ENCODE results near the gene FOXI1. TPM values are rescaled to one million over a fixed set of nuclear protein-coding genes. Genes with fewer than 3 reads are reported as not detected.
"Not testable (repeated sequence)": the region's sequence is repeated elsewhere in the genome, so short reads cannot be mapped to it uniquely, and the experiment has no call there.

FOXI1 gene
- total RNA-seq, 2 donors from 2014 or later = not detected

- no peak for DNase-seq (ENCODE audit: low spot score in 2 of 2)
- no peaks in the 10 kb centered on the region for H3K9me3 Mint-ChIP-seq
- no peak for ATAC-seq
- peak overlapping the region in 1 of 2 donors; percentile 33 for H3K27ac Mint-ChIP-seq
- H3K36me3 Mint-ChIP-seq = peaks cover 23 to 36% of the 10 kb centered on the region in 2 donors
Observed at GRCh38 chr5:170080786-170081445, 24.8 kb upstream of the FOXI1 start.

DNA sequence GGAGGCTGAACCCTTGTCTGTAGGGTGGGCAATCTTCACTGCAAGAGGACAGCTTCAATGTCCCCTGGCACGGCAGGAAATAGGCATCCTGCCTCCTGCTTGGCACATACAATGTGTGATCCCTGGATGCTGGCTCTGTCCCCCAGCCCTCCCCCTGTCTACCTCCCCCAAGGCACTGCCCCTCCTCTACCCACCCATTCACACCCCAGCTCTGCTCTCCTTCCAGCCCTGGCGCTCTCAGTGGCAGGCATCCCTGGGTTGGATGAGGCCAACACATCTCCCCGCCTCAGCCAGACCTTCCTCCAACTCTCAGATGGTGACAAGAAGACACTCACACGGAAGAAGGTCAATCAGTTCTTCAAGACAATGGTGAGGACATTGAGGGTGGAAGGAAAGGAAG is 24.1 kb upstream of the FOXI1 start:
- ATAC-seq = no peak
- DNase-seq (ENCODE audit: low spot score in 2 of 2) = no peak
- Mint-ChIP-seq H3K36me3 (peaks cover 25 to 36% of the 10 kb centered on the region in 2 donors), H3K9me3 (no peaks in the 10 kb centered on the region), H3K27ac (no peak overlapping the region)

GRCh38 chr5:170082701-170083100 is 23.0 kb upstream of the FOXI1 start:
- H3K36me3 Mint-ChIP-seq = peaks cover 27 to 34% of the 10 kb centered on the region in 2 donors
- DNase-seq (ENCODE audit: low spot score in 2 of 2) (no peak), ATAC-seq (no peak)
- no peaks in the 10 kb centered on the region for H3K9me3 Mint-ChIP-seq
- H3K27ac Mint-ChIP-seq = no peak overlapping the region

GRCh38 chr5:170087168-170087817 is 18.4 kb upstream of the FOXI1 start:
- Mint-ChIP-seq H3K9me3 (no peaks in the 10 kb centered on the region), H3K27ac (peak overlapping the region; percentile 0 to 18), H3K36me3 (peaks cover 14 to 19% of the 10 kb centered on the region in 2 donors)
- DNase-seq (ENCODE audit: low spot score in 2 of 2) = peak in 1 of 2 donors; percentile 23
- no peak for ATAC-seq

GRCh38 chr5:170092455-170093101 is 13.1 kb upstream of the FOXI1 start:
- DNase-seq (ENCODE audit: low spot score in 2 of 2) (no peak), ATAC-seq (no peak)
- Mint-ChIP-seq H3K9me3 (no peaks in the 10 kb centered on the region), H3K27ac (no peak overlapping the region), H3K36me3 (peaks cover 0 to 4% of the 10 kb centered on the region in 2 donors)

- not testable (repeated sequence) for H3K9me3 Mint-ChIP-seq
Observed at GRCh38 chr5:170094329-170094728, 11.4 kb upstream of the FOXI1 start.

GRCh38 chr5:170095646-170096045 is 10.1 kb upstream of the FOXI1 start:
- no peaks in the 10 kb centered on the region for H3K9me3 Mint-ChIP-seq
- H3K27ac Mint-ChIP-seq = no peak overlapping the region
- DNase-seq (ENCODE audit: low spot score in 2 of 2) (no peak), ATAC-seq (no peak)
- no peaks in the 10 kb centered on the region for H3K36me3 Mint-ChIP-seq

More at GRCh38 chr5:170094329-170094728, 11.4 kb upstream of the FOXI1 start:
- not testable (repeated sequence) for H3K27ac Mint-ChIP-seq; DNase-seq (ENCODE audit: low spot score in 2 of 2); H3K36me3 Mint-ChIP-seq; ATAC-seq

DNA sequence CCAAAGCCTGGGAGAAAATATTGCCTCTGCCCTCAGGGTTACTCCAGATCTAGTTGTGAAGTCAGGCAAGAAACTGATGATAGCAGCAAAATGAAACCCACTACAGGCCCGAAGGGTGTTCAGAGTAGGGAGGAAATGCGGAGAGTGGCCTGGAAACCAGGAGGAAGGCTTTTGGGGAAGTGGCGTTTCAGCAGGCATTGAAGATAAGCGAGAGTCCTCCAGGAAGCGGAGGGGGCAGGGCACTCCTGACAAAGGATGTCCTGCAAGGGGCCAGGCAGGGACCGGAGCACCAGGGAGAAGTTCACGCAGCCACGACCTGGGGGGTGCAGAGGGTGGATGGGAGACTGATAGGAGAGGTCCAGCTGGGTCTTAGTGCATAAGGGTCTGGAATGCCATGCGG is 7.8 kb upstream of the FOXI1 start:
- Mint-ChIP-seq H3K9me3 (no peaks in the 10 kb centered on the region), H3K36me3 (no peaks in the 10 kb centered on the region), H3K27ac (peak overlapping the region in 1 of 2 donors; percentile 17)
- DNase-seq (ENCODE audit: low spot score in 2 of 2) (no peak), ATAC-seq (no peak)

DNA sequence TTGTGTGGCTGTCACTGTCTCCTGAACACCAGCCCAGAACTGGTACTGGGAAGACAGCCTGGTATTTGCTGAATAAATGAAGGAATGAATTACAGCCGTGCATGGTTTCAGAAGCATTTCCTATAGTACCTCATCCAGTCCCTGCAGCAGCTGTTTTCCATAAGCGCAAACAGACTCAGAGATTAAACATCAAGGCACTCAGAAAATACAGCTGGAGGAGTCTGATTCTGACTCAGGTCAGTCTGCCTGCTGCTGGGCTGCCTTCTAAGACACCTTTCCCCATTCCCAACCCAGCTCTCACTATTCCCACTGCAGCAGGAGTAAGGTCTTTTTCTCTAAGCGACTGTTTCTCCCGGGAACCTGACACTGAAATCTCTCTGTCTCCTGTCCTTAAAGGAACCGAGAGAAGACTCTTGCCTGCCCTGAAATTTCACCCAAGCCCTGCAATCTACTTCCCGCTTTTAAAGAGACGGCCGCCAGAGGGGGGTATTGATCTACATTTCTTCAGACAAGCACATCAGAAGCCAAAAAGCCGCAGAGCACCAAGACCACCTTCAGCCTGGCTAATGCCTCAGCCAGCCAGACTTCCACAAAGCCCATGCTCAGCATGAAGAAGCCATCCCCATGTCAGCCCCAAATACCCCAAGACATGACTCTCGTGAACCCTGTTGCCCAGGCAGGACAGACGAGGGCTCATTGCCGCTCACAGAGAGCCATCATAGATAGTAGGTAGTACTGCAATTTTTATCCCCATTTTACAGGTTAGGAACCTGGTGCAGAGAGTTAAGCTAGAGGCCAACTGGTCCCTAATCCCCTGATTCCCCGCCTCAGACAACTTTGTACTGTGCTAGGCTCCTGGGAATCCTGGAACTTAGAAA is 5.4 kb upstream of the FOXI1 start:
- ATAC-seq (peak in 1 of 2 donors; percentile 59), DNase-seq (ENCODE audit: low spot score in 2 of 2) (peak; percentile 59 to 70)
- no peaks in the 10 kb centered on the region for H3K9me3 Mint-ChIP-seq
- H3K27ac Mint-ChIP-seq = no peak overlapping the region
- H3K36me3 Mint-ChIP-seq = no peaks in the 10 kb centered on the region

GRCh38 chr5:170103447-170103846 is 2.2 kb upstream of the FOXI1 start:
- no peak for DNase-seq (ENCODE audit: low spot score in 2 of 2)
- Mint-ChIP-seq H3K27ac (no peak overlapping the region), H3K36me3 (no peaks in the 10 kb centered on the region), H3K9me3 (no peaks in the 10 kb centered on the region)
- ATAC-seq = no peak

DNA sequence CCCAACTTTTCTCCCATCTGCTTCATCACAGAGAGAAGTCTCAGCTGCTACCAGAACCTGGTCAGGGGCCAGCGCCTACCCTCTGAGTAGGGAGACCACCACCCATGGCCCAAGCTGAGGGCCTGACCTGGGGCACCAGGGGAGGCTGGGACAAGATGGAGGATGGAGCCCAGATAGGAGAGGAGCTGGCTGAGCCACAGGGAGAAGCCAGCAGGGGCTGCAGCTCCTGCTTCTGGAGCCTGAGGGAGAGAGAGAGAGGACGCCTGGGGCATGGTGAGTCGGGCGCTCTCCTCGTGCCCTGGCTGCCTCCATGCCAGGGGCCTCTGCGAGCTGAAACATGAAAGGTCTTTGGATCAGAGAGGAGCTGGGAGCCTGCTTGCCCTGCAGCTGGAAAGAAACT is 1.4 kb upstream of the FOXI1 start:
- Mint-ChIP-seq H3K27ac (no peak overlapping the region), H3K9me3 (no peaks in the 10 kb centered on the region), H3K36me3 (no peaks in the 10 kb centered on the region)
- ATAC-seq (no peak), DNase-seq (ENCODE audit: low spot score in 2 of 2) (peak in 1 of 2 donors; percentile 30)

DNA sequence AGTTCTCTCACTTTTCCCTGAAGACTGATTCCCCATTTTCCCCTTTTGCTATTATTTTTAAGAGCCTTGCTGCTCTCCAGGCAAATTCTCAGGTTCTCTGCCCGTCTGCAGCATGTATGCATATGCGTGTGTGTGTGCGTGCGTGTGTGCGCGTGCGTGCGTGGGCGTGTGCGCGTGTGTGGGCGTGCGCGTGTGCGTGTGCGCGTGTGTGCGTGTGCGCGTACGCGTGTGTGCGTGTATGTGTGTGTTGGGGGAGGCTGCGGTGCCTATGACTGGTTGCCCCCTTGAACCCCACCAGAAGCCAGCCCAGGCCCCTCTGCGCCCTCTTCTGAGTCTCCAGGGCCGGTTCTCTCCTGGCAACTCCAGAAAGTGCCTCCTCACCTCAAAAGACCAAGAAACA is 987 bp upstream of the FOXI1 start:
- Mint-ChIP-seq H3K27ac (no peak overlapping the region), H3K36me3 (no peaks in the 10 kb centered on the region), H3K9me3 (no peaks in the 10 kb centered on the region)
- ATAC-seq (no peak), DNase-seq (ENCODE audit: low spot score in 2 of 2) (peak in 1 of 2 donors; percentile 33)

- no peak for ATAC-seq
- no peak overlapping the region for H3K27ac Mint-ChIP-seq
- H3K36me3 Mint-ChIP-seq = no peaks in the 10 kb centered on the region
- H3K9me3 Mint-ChIP-seq = no peaks in the 10 kb centered on the region
- peak in 1 of 2 donors; percentile 16 for DNase-seq (ENCODE audit: low spot score in 2 of 2)
Observed at GRCh38 chr5:170107674-170108073, 2.0 kb downstream of the FOXI1 start.

DNA sequence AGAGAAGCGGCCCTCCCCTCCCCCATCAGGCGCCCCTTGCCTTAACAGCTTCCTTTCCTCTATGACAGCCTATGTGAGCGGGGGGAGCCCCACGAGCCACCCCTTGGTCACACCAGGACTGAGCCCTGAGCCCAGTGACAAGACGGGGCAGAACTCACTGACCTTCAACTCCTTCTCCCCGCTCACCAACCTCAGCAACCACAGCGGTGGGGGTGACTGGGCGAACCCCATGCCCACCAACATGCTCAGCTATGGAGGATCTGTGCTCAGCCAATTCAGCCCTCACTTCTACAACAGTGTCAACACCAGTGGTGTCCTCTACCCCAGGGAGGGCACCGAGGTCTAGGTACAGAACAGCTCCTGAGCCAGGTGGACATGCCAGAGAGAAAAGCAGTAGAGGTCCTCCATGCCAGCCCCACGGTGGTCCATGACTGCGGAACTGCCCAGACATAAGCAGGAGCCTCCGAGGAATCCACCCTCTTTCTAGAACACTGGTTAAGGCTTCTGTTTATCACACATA is 2.6 kb downstream of the FOXI1 start:
- no peak for ATAC-seq
- DNase-seq (ENCODE audit: low spot score in 2 of 2) = peak in 1 of 2 donors; percentile 26
- Mint-ChIP-seq H3K27ac (no peak overlapping the region), H3K36me3 (no peaks in the 10 kb centered on the region), H3K9me3 (no peaks in the 10 kb centered on the region)

DNA sequence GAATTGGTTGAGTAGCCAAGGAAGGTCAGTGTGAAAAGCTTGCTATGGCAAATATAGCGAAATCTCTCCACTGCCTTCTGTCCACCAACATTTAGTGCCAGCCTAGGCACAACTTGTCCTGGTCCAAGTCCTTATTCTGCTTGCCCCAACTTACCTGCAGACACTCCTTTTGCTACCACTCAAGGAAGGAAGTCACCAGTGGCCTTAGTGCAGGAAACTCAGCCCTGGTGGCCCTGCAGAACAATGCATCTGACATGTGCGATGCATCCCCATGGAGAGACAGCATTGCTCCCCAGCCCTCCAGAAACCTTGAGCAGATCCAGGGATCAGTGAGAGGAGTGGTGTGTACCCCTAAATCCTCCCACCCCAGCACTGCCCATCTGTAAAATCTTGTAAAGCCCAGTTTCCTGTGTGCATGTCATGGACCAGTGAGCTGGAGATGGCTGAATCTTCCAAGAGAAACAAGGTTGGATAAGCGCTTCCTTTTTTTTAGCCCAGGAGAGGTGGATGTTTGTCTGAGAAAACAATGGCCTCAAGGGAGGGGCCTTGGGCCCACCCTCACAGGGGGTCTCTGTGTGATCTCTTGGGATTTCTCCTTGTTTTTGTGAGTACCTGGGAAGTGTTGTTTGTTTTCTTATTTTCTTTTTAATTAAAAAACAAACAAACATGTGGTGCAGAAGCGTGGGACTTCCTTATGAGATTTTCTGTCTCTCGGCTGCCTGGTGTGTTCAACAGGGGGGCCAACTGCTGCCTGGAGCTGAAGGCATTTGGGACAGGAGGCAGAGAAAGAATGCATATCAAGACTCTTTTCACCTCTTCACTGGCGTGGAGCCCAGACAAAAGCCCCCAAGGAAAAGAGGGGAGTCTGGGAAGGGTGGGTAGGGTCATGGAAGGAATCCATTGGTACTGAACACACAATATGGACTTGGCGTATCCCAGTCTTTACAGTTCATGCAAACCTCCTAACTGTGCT is 3.6 kb downstream of the FOXI1 start:
- H3K36me3 Mint-ChIP-seq = no peaks in the 10 kb centered on the region

More for the DNA sequence above, 3.6 kb downstream of the FOXI1 start:
- Mint-ChIP-seq H3K27ac (no peak overlapping the region), H3K9me3 (no peaks in the 10 kb centered on the region)
- DNase-seq (ENCODE audit: low spot score in 2 of 2) (peak in 1 of 2 donors; percentile 23), ATAC-seq (no peak)

All from activated naive CD4-positive, alpha-beta T cell treated with anti-CD3 and anti-CD28 coated beads, Interleukin-2, amount 50 U/mL, for 72 hours (primary cell).